ENCODE data around the gene PLGLB1.
"Not testable (repeated sequence)": the region's sequence is repeated elsewhere in the genome, so short reads cannot be mapped to it uniquely, and the experiment has no call there.

DNA sequence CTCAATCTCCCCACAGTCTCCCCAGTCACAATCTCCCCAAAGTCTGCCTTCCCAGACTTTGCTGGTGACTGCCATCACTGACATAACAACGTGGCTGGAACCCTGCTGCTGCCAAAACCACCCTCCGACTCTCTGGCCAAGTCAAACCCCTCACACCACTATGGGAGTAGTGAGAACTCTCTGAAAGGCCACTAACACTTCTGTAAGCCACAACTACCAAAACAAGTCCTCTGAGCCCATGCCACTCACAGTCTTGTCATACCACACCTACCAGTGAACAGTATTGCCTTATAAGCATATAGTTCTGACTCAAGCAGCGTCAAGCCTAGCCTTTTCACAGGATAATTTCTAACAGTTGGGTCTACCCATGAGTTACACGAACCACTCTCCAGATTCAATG lies 32.7 kb upstream of the PLGLB1 start:
- TF ChIP-seq, protein P1, sequence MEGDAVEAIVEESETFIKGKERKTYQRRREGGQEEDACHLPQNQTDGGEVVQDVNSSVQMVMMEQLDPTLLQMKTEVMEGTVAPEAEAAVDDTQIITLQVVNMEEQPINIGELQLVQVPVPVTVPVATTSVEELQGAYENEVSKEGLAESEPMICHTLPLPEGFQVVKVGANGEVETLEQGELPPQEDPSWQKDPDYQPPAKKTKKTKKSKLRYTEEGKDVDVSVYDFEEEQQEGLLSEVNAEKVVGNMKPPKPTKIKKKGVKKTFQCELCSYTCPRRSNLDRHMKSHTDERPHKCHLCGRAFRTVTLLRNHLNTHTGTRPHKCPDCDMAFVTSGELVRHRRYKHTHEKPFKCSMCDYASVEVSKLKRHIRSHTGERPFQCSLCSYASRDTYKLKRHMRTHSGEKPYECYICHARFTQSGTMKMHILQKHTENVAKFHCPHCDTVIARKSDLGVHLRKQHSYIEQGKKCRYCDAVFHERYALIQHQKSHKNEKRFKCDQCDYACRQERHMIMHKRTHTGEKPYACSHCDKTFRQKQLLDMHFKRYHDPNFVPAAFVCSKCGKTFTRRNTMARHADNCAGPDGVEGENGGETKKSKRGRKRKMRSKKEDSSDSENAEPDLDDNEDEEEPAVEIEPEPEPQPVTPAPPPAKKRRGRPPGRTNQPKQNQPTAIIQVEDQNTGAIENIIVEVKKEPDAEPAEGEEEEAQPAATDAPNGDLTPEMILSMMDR (IDR thresholded peaks at IDR 0.05): not testable (repeated sequence)
- not testable (repeated sequence) for TF ChIP-seq POLR2A, POLR2AphosphoS5, EP300 (IDR thresholded peaks at IDR 0.05)

All from stomach (tissue), 4 donors.